K562 (cell line): ENCODE measurements around the gene NTSR2. TPM values are rescaled to one million over a fixed set of nuclear protein-coding genes. Genes with fewer than 3 reads are reported as not detected.

ENCODE experiments used
- ATAC-seq: fragments of 200-7000 bp; cut with Tn5 transposase; 3 replicates; pipeline ENCODE4 v1.9.1; 2020; ENCODE audit warnings: moderate library complexity
- BruUV-seq: library from RNA; stranded (reverse); fragments of 400-500 nt; replicated peaks from 2 replicates; lab custom pipeline; 2021; lab: Mats Ljungman, UMichigan
- CTCF ChIA-PET: fragments of 300-600 bp; formaldehyde crosslinking; extraction: SDS; loops from one replicate; lab custom pipeline; 2021; ENCODE audit warnings: low intra/inter-chr PET ratio; lab: Yijun Ruan, JAX
- POLR2A ChIA-PET: fragments of 300-600, 350-650 bp; sonication (Branson Sonifier 250); formaldehyde crosslinking; extraction: SDS; loops from one replicate; lab custom pipeline; 2021; ENCODE audit warnings: antibody characterized with exemption, inconsistent platforms; lab: Yijun Ruan, JAX
- DNase-seq, 4 experiments: peaks; one replicate each; pipeline versions ENCODE4 v3.0.0 to v3.0.0-alpha.2; 2011 to 2018; ENCODE audit warnings: low spot score in 3 of 4, mixed read lengths in 3 of 4; ENCODE audit errors: extremely low read depth in 1 of 4
- FAIRE-seq: peaks from 2 replicates; lab custom pipeline; 2011; peaks lifted over from hg19 to GRCh38; lab: Jason Lieb, UNC
- H2AFZ ChIP-seq: 2 replicates; pipeline ENCODE4 v1.6.0; 2011; ENCODE audit warnings: low read depth, low read length, control low read depth, inconsistent platforms
- H3K27ac ChIP-seq: fragments of 200-600 bp; 3 replicates; pipeline ENCODE4 v1.8.0; 2011; ENCODE audit warnings: low read depth, mild to moderate bottlenecking, control low read depth, inconsistent platforms, low read length, moderate library complexity, mixed read lengths; ENCODE audit errors: extremely low read depth
- H3K27me3 ChIP-seq, 2 experiments: fragments of 300-600 bp in 1 of 2; 2 replicates in 1 of 2; 3 replicates in 1 of 2; pipeline versions ENCODE4 v1.6.0 to v1.8.0; 2011; ENCODE audit warnings: inconsistent platforms in 2 of 2, low read length in 2 of 2, mild to moderate bottlenecking in 1 of 2, mixed read lengths in 1 of 2, moderate library complexity in 1 of 2; ENCODE audit not compliant: control insufficient read depth in 2 of 2, insufficient read depth in 2 of 2
- H3K36me3 ChIP-seq: fragments of 300-600 bp; 3 replicates; pipeline ENCODE4 v1.8.0; 2011; ENCODE audit warnings: mild to moderate bottlenecking, low read length, inconsistent platforms; ENCODE audit not compliant: control insufficient read depth, insufficient read depth
- H3K4me1 ChIP-seq, 2 experiments: fragments of 200-600 bp in 1 of 2; replicated peaks in 1 of 2; 2 replicates in 1 of 2; 3 replicates in 1 of 2; pipeline versions ENCODE4 v1.5.1 to v1.8.0; 2011; ENCODE audit warnings: inconsistent platforms in 2 of 2, low read length in 2 of 2, mild to moderate bottlenecking in 1 of 2, mixed read lengths in 1 of 2, moderate library complexity in 1 of 2; ENCODE audit not compliant: control insufficient read depth in 2 of 2, insufficient read depth in 2 of 2
- H3K4me2 ChIP-seq: 2 replicates; pipeline ENCODE4 v1.6.1; 2011; ENCODE audit warnings: low read length, control low read depth, inconsistent platforms, mixed read lengths; ENCODE audit not compliant: insufficient read depth
- H3K4me3 ChIP-seq: fragments of 200-600 bp; sonication (generic), shearing (Covaris generic); 2 replicates; pipeline ENCODE4 v1.5.1; 2016; ENCODE audit warnings: control low read depth, inconsistent platforms
- H3K79me2 ChIP-seq: fragments of 200-600 bp; 3 replicates; pipeline ENCODE4 v1.8.0; 2011; ENCODE audit warnings: low read length, inconsistent platforms; ENCODE audit not compliant: control insufficient read depth, insufficient read depth
- H3K9ac ChIP-seq, 2 experiments: 2 replicates each; pipeline versions ENCODE4 v1.6.0 to v1.6.1; 2011; ENCODE audit warnings: low read depth in 2 of 2, low read length in 2 of 2, control low read depth in 1 of 2, inconsistent platforms in 1 of 2, mild to moderate bottlenecking in 1 of 2, mixed read lengths in 1 of 2; ENCODE audit not compliant: insufficient read depth in 1 of 2
- H3K9me1 ChIP-seq: one replicate; pipeline ENCODE4 v1.6.0; 2011; ENCODE audit warnings: inconsistent platforms, mild to moderate bottlenecking, low read length, moderate library complexity; ENCODE audit not compliant: control insufficient read depth, insufficient read depth
- H3K9me3 ChIP-seq: replicated peaks from 2 replicates; pipeline ENCODE4 v1.5.1; 2011; ENCODE audit warnings: low read depth, low read length, inconsistent platforms; ENCODE audit not compliant: control insufficient read depth, insufficient read depth
- H4K20me1 ChIP-seq: replicated peaks from 2 replicates; pipeline ENCODE4 v1.6.1; 2011; ENCODE audit warnings: low read length, inconsistent platforms, mixed read lengths; ENCODE audit not compliant: control insufficient read depth, insufficient read depth
- BRD9 ChIP-seq: fragments of 450-650 bp; IDR thresholded peaks from 2 replicates; pipeline ENCODE4 v1.6.1; 2018; ENCODE audit warnings: low read depth; ENCODE audit not compliant: partially characterized antibody
- C11orf30 ChIP-seq: fragments of 450-650 bp; IDR thresholded peaks from 2 replicates; pipeline ENCODE4 v1.6.1; 2016; ENCODE audit warnings: low read depth, mild to moderate bottlenecking
- CREB3 ChIP-seq: fragments of 450-650 bp; conservative IDR thresholded peaks from 2 replicates; pipeline ENCODE4 v1.6.1; 2016; ENCODE audit warnings: missing genetic modification characterization, low read depth, mild to moderate bottlenecking, missing compliant biosample characterization, moderate library complexity
- FOS ChIP-seq: IDR thresholded peaks from 3 replicates; pipeline ENCODE4 v1.6.1; 2011; ENCODE audit not compliant: insufficient read length; ENCODE audit errors: extremely low read depth
- HNRNPUL1 ChIP-seq: fragments of 200-400 bp; formaldehyde crosslinking; IDR thresholded peaks from 2 replicates; pipeline ENCODE4 v1.6.1; 2017; ENCODE audit warnings: low read length
- PURB ChIP-seq: sonication (generic); formaldehyde crosslinking; IDR thresholded peaks from 2 replicates; pipeline ENCODE4 v1.9.0; 2021; ENCODE audit warnings: low read depth, mild to moderate bottlenecking, missing genetic modification reagents
- U2AF2 ChIP-seq: fragments of 200-400 bp; formaldehyde crosslinking; optimal IDR thresholded peaks from 2 replicates; pipeline ENCODE3; 2017; ENCODE audit warnings: low read depth, mild to moderate bottlenecking, low read length
- ZBTB34 ChIP-seq: fragments of 250-450 bp; sonication (Bioruptor Pico); IDR thresholded peaks from 2 replicates; pipeline ENCODE4 v1.8.0; 2021; ENCODE audit warnings: mild to moderate bottlenecking, moderate library complexity
- WGBS: fragments of 100-300 bp; shearing (Covaris generic); methylation state at CpG from one replicate; pipeline ENCODE4 v1.1.6; 2016; ENCODE audit warnings: low coverage, mixed read lengths; ENCODE audit not compliant: insufficient coverage; ENCODE audit errors: missing lambda C conversion rate; 5-methylcytosine and 5-hydroxymethylcytosine counted together
- in situ Hi-C: fragments of 300-500 bp; cut with MboI; formaldehyde crosslinking; loops from 4 replicates; pipeline ENCODE4 v1.15.0; 2018; ENCODE audit warnings: inconsistent platforms, mixed read lengths
- intact Hi-C: fragments of 100-400 bp; cut with micrococcal nuclease; formaldehyde crosslinking; loops from 2 replicates; pipeline ENCODE4 v1.14.2; 2022
- polyA plus RNA-seq, 8 experiments: library from polyadenylated mRNA; depleted of rRNA in 4 of 8; stranded (reverse) in 5 of 8; unstranded in 3 of 8; fragments of >200 nt; fragmentation: Nextera tagmentation in 2 of 8; fragmentation: Illumina TruSeq in 1 of 8; extraction: Ambion mirVana in 2 of 8; extraction: Trizol in 1 of 8; gene quantifications; 2 replicates each; pipeline versions ENCODE4 v1.2.1 to v1.2.3, GENCODE V29; 2011 to 2014; ENCODE audit warnings: inconsistent platforms in 1 of 8, missing spikeins in 1 of 8
- total RNA-seq, 7 experiments: library from RNA; depleted of rRNA in 6 of 7; stranded (reverse); fragments of >200 nt in 6 of 7; fragmentation: Illumina TruSeq in 2 of 7; extraction: Trizol in 2 of 7; gene quantifications; 2 replicates each; pipeline versions ENCODE4 v1.2.1 to v1.2.3, GENCODE V29; 2011 to 2021; ENCODE audit warnings: low replicate concordance in 1 of 7

Gene NTSR2
- total and polyA plus RNA-seq, 9 of the 15 experiments (the other 6 are each of a cell fraction or from before 2014, with no cell fraction given), result not detected

- CTCF ChIA-PET, result no interaction called here
- TF ChIP-seq ZBTB34 (CRISPR knock-in tag) (no peak), CREB3 (tag) (no peak), U2AF2 (no peak), FOS (no peak), BRD9 (no peak), C11orf30 (no peak), PURB (CRISPR knock-in tag) (no peak), HNRNPUL1 (no peak)
- H4K20me1 ChIP-seq, result 0 out of 2 replicates have a peak, but pooled peaks cover 6% of the 10 kb centered on the region
- in situ Hi-C loops (no loop called here), intact Hi-C loops (no loop called here)
- H3K9me1 ChIP-seq, result no peaks in the 10 kb centered on the region
- H3K4me1 ChIP-seq, result peaks cover 0 to 4% of the 10 kb centered on the region in 2 experiments; a peak in 2 of 5 replicates
- 9% methylated on average over 5 of the region's 5 CpGs for WGBS
- H2AFZ ChIP-seq, result no peak overlapping the region
- H3K36me3 ChIP-seq, result no peaks in the 10 kb centered on the region
- no TSS peak for BruUV-seq
- POLR2A ChIA-PET, result interaction anchor here (1.1 kb wide), 1 partner anchor 13 kb away, joined by 5 read pairs; no protein-coding TSS in a partner anchor
- no peaks in the 10 kb centered on the region for H3K79me2 ChIP-seq
- ATAC-seq (no peak), DNase-seq (no peak), FAIRE-seq (no peak)
- no peak overlapping the region for H3K4me2 ChIP-seq
- H3K9ac ChIP-seq, result no peak overlapping the region
- H3K4me3 ChIP-seq, result no peak overlapping the region
- H3K27ac ChIP-seq, result no peak overlapping the region
- H3K9me3 ChIP-seq, result no peaks in the 10 kb centered on the region
- peaks cover 48 to 68% of the 10 kb centered on the region in 2 experiments for H3K27me3 ChIP-seq
Observed at GRCh38 chr2:11611251-11611650, 58.7 kb downstream of the NTSR2 start.
